ENCODE results near the gene THSD4. TPM values are rescaled to one million over a fixed set of nuclear protein-coding genes. Genes with fewer than 3 reads are reported as not detected.

Gene THSD4
- total and polyA plus RNA-seq, 2 of the 8 experiments (the other 6 are each of a cell fraction or from before 2014, with no cell fraction given): 2.5 to 6.2 TPM

DNA sequence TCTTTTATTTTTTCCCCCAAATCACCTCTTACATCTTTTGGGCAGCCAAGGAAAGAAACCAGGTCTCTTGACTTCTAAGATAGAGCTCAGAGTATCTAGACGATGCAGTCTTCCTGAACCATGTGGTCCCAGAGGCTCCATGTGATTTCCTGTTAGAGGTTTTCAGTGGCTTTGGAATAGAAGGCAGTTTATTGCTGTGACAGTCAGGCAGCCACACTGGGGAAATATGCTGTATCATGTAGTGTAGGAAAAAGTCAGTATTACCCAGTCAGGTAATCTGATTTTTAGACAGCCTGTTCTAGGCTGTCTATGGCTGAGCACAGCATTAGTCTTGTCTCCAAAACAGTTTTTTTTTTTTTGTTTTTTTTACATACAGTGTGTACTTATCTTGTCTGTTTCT is 294.3 kb downstream of the THSD4 start:
- POLR2A ChIA-PET (ENCODE audit: partially characterized antibody): interaction anchor here (1.7 kb wide), 1 partner anchor 10 kb away, joined by 6 read pairs; no protein-coding TSS in a partner anchor
- Histone ChIP-seq H2AK5ac (ENCODE audit: low read depth, low read length) (no peak overlapping the region), H3K23ac (ENCODE audit: insufficient read length) (no peak overlapping the region), H2BK5ac (ENCODE audit: low read depth, low read length) (no peak overlapping the region), H3K4me2 (ENCODE audit: insufficient read depth in 1 of 2, low read depth in 2 of 2, low read length in 2 of 2) (no peak overlapping the region), H3K14ac (ENCODE audit: insufficient read length) (no peak overlapping the region), H3K56ac (replicated peaks; ENCODE audit: insufficient read length, low read depth, low read length) (no peak overlapping the region), H3K27ac (ENCODE audit: low read depth, low read length) (no peak overlapping the region), H3K4me1 (replicated peaks in 1 of 4; ENCODE audit: control insufficient read depth in 3 of 4, insufficient read depth in 4 of 4, low read length in 3 of 4) (no peaks in the 10 kb centered on the region), H2BK15ac (ENCODE audit: low read length) (no peak overlapping the region), H3K27me3 (replicated peaks in 1 of 4; ENCODE audit: control insufficient read depth in 3 of 4, extremely low read depth in 1 of 4, insufficient read depth in 3 of 4, low read length in 3 of 4) (no peaks in the 10 kb centered on the region), H3K36me3 (ENCODE audit: control insufficient read depth in 2 of 4, insufficient read depth in 4 of 4, low read length in 3 of 4) (no peaks in the 10 kb centered on the region), H2BK120ac (replicated peaks; ENCODE audit: low read depth, low read length) (no peak overlapping the region), H2AFZ (ENCODE audit: low read length) (no peak overlapping the region), H2BK20ac (ENCODE audit: low read length) (no peak overlapping the region), H3K79me2 (ENCODE audit: control insufficient read depth in 1 of 2, insufficient read depth in 2 of 2, low read length in 2 of 2) (no peaks in the 10 kb centered on the region), H4K20me1 (replicated peaks in 1 of 2; ENCODE audit: control insufficient read depth in 1 of 2, insufficient read depth in 2 of 2, low read length in 2 of 2) (no peaks in the 10 kb centered on the region), H4K5ac (ENCODE audit: insufficient read length, low read depth, low read length) (no peak overlapping the region), H4K91ac (replicated peaks; ENCODE audit: insufficient read length, low read length) (peak overlapping the region; percentile 57), H3K18ac (ENCODE audit: extremely low read depth, low read length) (no peak overlapping the region), H3K4me3 (ENCODE audit: extremely low read depth in 1 of 4, insufficient read depth in 2 of 4, low read depth in 3 of 4, low read length in 4 of 4) (no peak overlapping the region), H3K79me1 (ENCODE audit: low read depth, low read length) (no peaks in the 10 kb centered on the region), H4K8ac (ENCODE audit: extremely low read depth, insufficient read depth, low read length) (no peak overlapping the region), H3K23me2 (ENCODE audit: low read depth, low read length) (no peaks in the 10 kb centered on the region), H3K9ac (replicated peaks in 1 of 4; ENCODE audit: extremely low read depth in 1 of 4, low read depth in 3 of 4, low read length in 3 of 4) (no peak overlapping the region), H3K4ac (replicated peaks; ENCODE audit: insufficient read length, low read depth, low read length) (no peak overlapping the region), H3K9me3 (ENCODE audit: insufficient read depth in 2 of 2, low read depth in 1 of 2, low read length in 1 of 2) (no peaks in the 10 kb centered on the region), H2BK12ac (ENCODE audit: low read depth, low read length) (no peak overlapping the region)
- FAIRE-seq: no peak
- CTCF ChIA-PET (ENCODE audit: partially characterized antibody): interaction anchor here (1.0 kb wide), 1 partner anchor 213 kb away, joined by 5 read pairs; no protein-coding TSS in a partner anchor
- 83% methylated on average over 1 of the region's 1 CpG; no CpG with 5 or more reads in 1 of the 2 experiments for WGBS, 2 experiments (ENCODE audit: extremely low coverage in 1 of 2, insufficient coverage in 1 of 2, insufficient read length in 1 of 2, insufficient replicate concordance in 2 of 2, low coverage in 1 of 2, low lambda C conversion rate in 2 of 2, missing lambda C conversion rate in 1 of 2)
- no peak for DNase-seq (ENCODE audit: low read depth in 1 of 2, low spot score in 2 of 2)
- TF ChIP-seq KDM4A (IDR thresholded peaks at IDR 0.05; ENCODE audit: low read depth, low read length, severe bottlenecking) (no peak), YY1 (IDR thresholded peaks at IDR 0.05; ENCODE audit: low read depth, low read length) (no peak), POLR2A (IDR thresholded peaks at IDR 0.05; ENCODE audit: control extremely low read depth in 1 of 2, low read depth in 2 of 2, low read length in 2 of 2) (no peak), CBX8 (IDR thresholded peaks at IDR 0.05; ENCODE audit: borderline replicate concordance, low read depth, low read length) (no peak), BCL11A (IDR thresholded peaks at IDR 0.05; ENCODE audit: low read depth in 2 of 2, low read length in 2 of 2) (no peak), JUND (IDR thresholded peaks at IDR 0.05; ENCODE audit: low read length) (no peak), EP300 (IDR thresholded peaks at IDR 0.05; ENCODE audit: borderline replicate concordance in 1 of 2, low read depth in 2 of 2, low read length in 2 of 2) (no peak), CREB1 (IDR thresholded peaks at IDR 0.05) (no peak), POU5F1 (IDR thresholded peaks at IDR 0.05; ENCODE audit: low read depth, low read length) (no peak), TCF12 (IDR thresholded peaks at IDR 0.05; ENCODE audit: low read depth, low read length) (no peak), RBBP5 (IDR thresholded peaks at IDR 0.05; ENCODE audit: borderline replicate concordance, low read depth, low read length) (no peak)
- TF ChIP-seq, protein P1, sequence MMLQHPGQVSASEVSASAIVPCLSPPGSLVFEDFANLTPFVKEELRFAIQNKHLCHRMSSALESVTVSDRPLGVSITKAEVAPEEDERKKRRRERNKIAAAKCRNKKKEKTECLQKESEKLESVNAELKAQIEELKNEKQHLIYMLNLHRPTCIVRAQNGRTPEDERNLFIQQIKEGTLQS (IDR thresholded peaks at IDR 0.05; ENCODE audit: insufficient read depth, low read depth, low read length): no peak
- TF ChIP-seq, protein P2, sequence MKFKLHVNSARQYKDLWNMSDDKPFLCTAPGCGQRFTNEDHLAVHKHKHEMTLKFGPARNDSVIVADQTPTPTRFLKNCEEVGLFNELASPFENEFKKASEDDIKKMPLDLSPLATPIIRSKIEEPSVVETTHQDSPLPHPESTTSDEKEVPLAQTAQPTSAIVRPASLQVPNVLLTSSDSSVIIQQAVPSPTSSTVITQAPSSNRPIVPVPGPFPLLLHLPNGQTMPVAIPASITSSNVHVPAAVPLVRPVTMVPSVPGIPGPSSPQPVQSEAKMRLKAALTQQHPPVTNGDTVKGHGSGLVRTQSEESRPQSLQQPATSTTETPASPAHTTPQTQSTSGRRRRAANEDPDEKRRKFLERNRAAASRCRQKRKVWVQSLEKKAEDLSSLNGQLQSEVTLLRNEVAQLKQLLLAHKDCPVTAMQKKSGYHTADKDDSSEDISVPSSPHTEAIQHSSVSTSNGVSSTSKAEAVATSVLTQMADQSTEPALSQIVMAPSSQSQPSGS (IDR thresholded peaks at IDR 0.05; ENCODE audit: low read length): no peak

Measured in H1 (cell line).